K562 (cell line): ENCODE data around the gene EYA2. TPM values are rescaled to one million over a fixed set of nuclear protein-coding genes. Genes with fewer than 3 reads are reported as not detected.
A peak's percentile ranks its signal among the peaks of the same experiment; 100 is the strongest.

Experiments used
- ATAC-seq: fragments of 200-7000 bp; cut with Tn5 transposase; 3 replicates; pipeline ENCODE4 v1.9.1; 2020; ENCODE audit warnings: moderate library complexity
- BruUV-seq: library from RNA; stranded (reverse); fragments of 400-500 nt; replicated peaks from 2 replicates; lab custom pipeline; 2021; lab: Mats Ljungman, UMichigan
- CTCF ChIA-PET: fragments of 300-600 bp; formaldehyde crosslinking; extraction: SDS; loops from one replicate; lab custom pipeline; 2021; ENCODE audit warnings: low intra/inter-chr PET ratio; lab: Yijun Ruan, JAX
- POLR2A ChIA-PET: fragments of 300-600, 350-650 bp; sonication (Branson Sonifier 250); formaldehyde crosslinking; extraction: SDS; loops from one replicate; lab custom pipeline; 2021; ENCODE audit warnings: antibody characterized with exemption, inconsistent platforms; lab: Yijun Ruan, JAX
- DNase-seq, 4 experiments: peaks; one replicate each; pipeline versions ENCODE4 v3.0.0 to v3.0.0-alpha.2; 2011 to 2018; ENCODE audit warnings: low spot score in 3 of 4, mixed read lengths in 3 of 4; ENCODE audit errors: extremely low read depth in 1 of 4
- FAIRE-seq: peaks from 2 replicates; lab custom pipeline; 2011; peaks lifted over from hg19 to GRCh38; lab: Jason Lieb, UNC
- H2AFZ ChIP-seq: 2 replicates; pipeline ENCODE4 v1.6.0; 2011; ENCODE audit warnings: low read depth, low read length, control low read depth, inconsistent platforms
- H3K27ac ChIP-seq: fragments of 200-600 bp; 3 replicates; pipeline ENCODE4 v1.8.0; 2011; ENCODE audit warnings: low read depth, mild to moderate bottlenecking, control low read depth, inconsistent platforms, low read length, moderate library complexity, mixed read lengths; ENCODE audit errors: extremely low read depth
- H3K27me3 ChIP-seq, 2 experiments: fragments of 300-600 bp in 1 of 2; 2 replicates in 1 of 2; 3 replicates in 1 of 2; pipeline versions ENCODE4 v1.6.0 to v1.8.0; 2011; ENCODE audit warnings: inconsistent platforms in 2 of 2, low read length in 2 of 2, mild to moderate bottlenecking in 1 of 2, mixed read lengths in 1 of 2, moderate library complexity in 1 of 2; ENCODE audit not compliant: control insufficient read depth in 2 of 2, insufficient read depth in 2 of 2
- H3K36me3 ChIP-seq: fragments of 300-600 bp; 3 replicates; pipeline ENCODE4 v1.8.0; 2011; ENCODE audit warnings: mild to moderate bottlenecking, low read length, inconsistent platforms; ENCODE audit not compliant: control insufficient read depth, insufficient read depth
- H3K4me1 ChIP-seq, 2 experiments: fragments of 200-600 bp in 1 of 2; replicated peaks in 1 of 2; 2 replicates in 1 of 2; 3 replicates in 1 of 2; pipeline versions ENCODE4 v1.5.1 to v1.8.0; 2011; ENCODE audit warnings: inconsistent platforms in 2 of 2, low read length in 2 of 2, mild to moderate bottlenecking in 1 of 2, mixed read lengths in 1 of 2, moderate library complexity in 1 of 2; ENCODE audit not compliant: control insufficient read depth in 2 of 2, insufficient read depth in 2 of 2
- H3K4me2 ChIP-seq: 2 replicates; pipeline ENCODE4 v1.6.1; 2011; ENCODE audit warnings: low read length, control low read depth, inconsistent platforms, mixed read lengths; ENCODE audit not compliant: insufficient read depth
- H3K4me3 ChIP-seq: fragments of 200-600 bp; sonication (generic), shearing (Covaris generic); 2 replicates; pipeline ENCODE4 v1.5.1; 2016; ENCODE audit warnings: control low read depth, inconsistent platforms
- H3K79me2 ChIP-seq: fragments of 200-600 bp; 3 replicates; pipeline ENCODE4 v1.8.0; 2011; ENCODE audit warnings: low read length, inconsistent platforms; ENCODE audit not compliant: control insufficient read depth, insufficient read depth
- H3K9ac ChIP-seq, 2 experiments: 2 replicates each; pipeline versions ENCODE4 v1.6.0 to v1.6.1; 2011; ENCODE audit warnings: low read depth in 2 of 2, low read length in 2 of 2, control low read depth in 1 of 2, inconsistent platforms in 1 of 2, mild to moderate bottlenecking in 1 of 2, mixed read lengths in 1 of 2; ENCODE audit not compliant: insufficient read depth in 1 of 2
- H3K9me1 ChIP-seq: one replicate; pipeline ENCODE4 v1.6.0; 2011; ENCODE audit warnings: inconsistent platforms, mild to moderate bottlenecking, low read length, moderate library complexity; ENCODE audit not compliant: control insufficient read depth, insufficient read depth
- H3K9me3 ChIP-seq: replicated peaks from 2 replicates; pipeline ENCODE4 v1.5.1; 2011; ENCODE audit warnings: low read depth, low read length, inconsistent platforms; ENCODE audit not compliant: control insufficient read depth, insufficient read depth
- H4K20me1 ChIP-seq: replicated peaks from 2 replicates; pipeline ENCODE4 v1.6.1; 2011; ENCODE audit warnings: low read length, inconsistent platforms, mixed read lengths; ENCODE audit not compliant: control insufficient read depth, insufficient read depth
- ATF3 ChIP-seq, 2 experiments: fragments of 450-650 bp in 1 of 2; sonication (generic) in 1 of 2; formaldehyde crosslinking in 1 of 2; IDR thresholded peaks in 1 of 2; conservative IDR thresholded peaks in 1 of 2; 2 replicates each; pipeline versions ENCODE4 v1.6.1 to v1.8.1; 2016 to 2023; ENCODE audit warnings: mild to moderate bottlenecking in 2 of 2, moderate library complexity in 2 of 2, inconsistent platforms in 1 of 2, missing genetic modification reagents in 1 of 2
- ATF7 ChIP-seq: fragments of 450-650 bp; IDR thresholded peaks from 2 replicates; pipeline ENCODE4 v1.7.1; 2014; ENCODE audit warnings: mild to moderate bottlenecking, moderate library complexity
- CEBPG ChIP-seq, 3 experiments: fragments of 200-800 bp in 1 of 3; sonication (Bioruptor generic) in 1 of 3; sonication (generic) in 1 of 3; formaldehyde crosslinking in 1 of 3; IDR thresholded peaks in 2 of 3; conservative IDR thresholded peaks in 1 of 3; 2 replicates each; pipeline versions ENCODE4 v1.6.1 to v1.8.0; 2016 to 2022; ENCODE audit warnings: missing compliant biosample characterization in 2 of 3, missing genetic modification characterization in 2 of 3, mild to moderate bottlenecking in 1 of 3, missing genetic modification reagents in 1 of 3
- CTBP1 ChIP-seq: fragments of 450-650 bp; IDR thresholded peaks from 2 replicates; pipeline ENCODE4 v1.6.1; 2016; ENCODE audit warnings: borderline replicate concordance
- L3MBTL2 ChIP-seq: fragments of 450-650 bp; IDR thresholded peaks from 2 replicates; pipeline ENCODE4 v1.6.1; 2016; ENCODE audit warnings: mild to moderate bottlenecking, moderate library complexity
- MYC ChIP-seq, 2 experiments: fragments of 250-450 bp in 1 of 2; sonication (Bioruptor Pico) in 1 of 2; IDR thresholded peaks; 2 replicates each; pipeline versions ENCODE4 v1.5.1 to v1.6.1; 2012 to 2021; ENCODE audit warnings: low read depth in 2 of 2, borderline replicate concordance in 1 of 2, improper control_type of control experiment in 1 of 2, low read length in 1 of 2, mild to moderate bottlenecking in 1 of 2, moderate library complexity in 1 of 2
- NFIC ChIP-seq: fragments of 450-650 bp; IDR thresholded peaks from 2 replicates; pipeline ENCODE4 v1.6.1; 2017; ENCODE audit warnings: mild to moderate bottlenecking, inconsistent platforms
- POLR2H ChIP-seq: IDR thresholded peaks from 2 replicates; pipeline ENCODE4 v1.6.1; 2016; ENCODE audit warnings: missing genetic modification characterization, low read depth, mild to moderate bottlenecking, control low read depth, missing compliant biosample characterization, moderate library complexity
- RNF2 ChIP-seq: sonication (generic); IDR thresholded peaks from 2 replicates; pipeline ENCODE4 v1.6.1; 2016
- SIN3A ChIP-seq, 2 experiments: fragments of 150-350 bp in 1 of 2; IDR thresholded peaks; 2 replicates each; pipeline ENCODE4 v1.6.1; 2011 to 2016; ENCODE audit warnings: borderline replicate concordance in 2 of 2, low read depth in 2 of 2, low read length in 2 of 2, mild to moderate bottlenecking in 2 of 2, moderate library complexity in 2 of 2; ENCODE audit not compliant: control insufficient read depth in 1 of 2
- SMAD4 ChIP-seq: fragments of 250-450 bp; sonication (Bioruptor Pico); conservative IDR thresholded peaks from 2 replicates; pipeline ENCODE4 v1.8.0; 2021; ENCODE audit warnings: inconsistent platforms, mild to moderate bottlenecking, moderate library complexity
- TBL1XR1 ChIP-seq, 2 experiments: IDR thresholded peaks; 2 replicates each; pipeline ENCODE4 v1.6.1; 2012; ENCODE audit warnings: improper control_type of control experiment in 2 of 2, low read length in 2 of 2, mild to moderate bottlenecking in 1 of 2
- USF2 ChIP-seq: sonication (generic); formaldehyde crosslinking; IDR thresholded peaks from 2 replicates; pipeline ENCODE4 v1.5.0; 2020; ENCODE audit warnings: missing genetic modification reagents
- ZNF184 ChIP-seq: sonication (generic); formaldehyde crosslinking; IDR thresholded peaks from 2 replicates; pipeline ENCODE4 v1.5.0; 2020; ENCODE audit warnings: missing genetic modification reagents
- ZNF766 ChIP-seq: fragments of 200-800 bp; sonication (Bioruptor generic); conservative IDR thresholded peaks from 2 replicates; pipeline ENCODE4 v1.6.1; 2016; ENCODE audit warnings: missing genetic modification characterization, missing compliant biosample characterization
- WGBS: fragments of 100-300 bp; shearing (Covaris generic); methylation state at CpG from one replicate; pipeline ENCODE4 v1.1.6; 2016; ENCODE audit warnings: low coverage, mixed read lengths; ENCODE audit not compliant: insufficient coverage; ENCODE audit errors: missing lambda C conversion rate; 5-methylcytosine and 5-hydroxymethylcytosine counted together
- in situ Hi-C: fragments of 300-500 bp; cut with MboI; formaldehyde crosslinking; loops from 4 replicates; pipeline ENCODE4 v1.15.0; 2018; ENCODE audit warnings: inconsistent platforms, mixed read lengths
- intact Hi-C: fragments of 100-400 bp; cut with micrococcal nuclease; formaldehyde crosslinking; loops from 2 replicates; pipeline ENCODE4 v1.14.2; 2022
- polyA plus RNA-seq, 8 experiments: library from polyadenylated mRNA; depleted of rRNA in 4 of 8; stranded (reverse) in 5 of 8; unstranded in 3 of 8; fragments of >200 nt; fragmentation: Nextera tagmentation in 2 of 8; fragmentation: Illumina TruSeq in 1 of 8; extraction: Ambion mirVana in 2 of 8; extraction: Trizol in 1 of 8; gene quantifications; 2 replicates each; pipeline versions ENCODE4 v1.2.1 to v1.2.3, GENCODE V29; 2011 to 2014; ENCODE audit warnings: inconsistent platforms in 1 of 8, missing spikeins in 1 of 8
- total RNA-seq, 7 experiments: library from RNA; depleted of rRNA in 6 of 7; stranded (reverse); fragments of >200 nt in 6 of 7; fragmentation: Illumina TruSeq in 2 of 7; extraction: Trizol in 2 of 7; gene quantifications; 2 replicates each; pipeline versions ENCODE4 v1.2.1 to v1.2.3, GENCODE V29; 2011 to 2021; ENCODE audit warnings: low replicate concordance in 1 of 7

The EYA2 gene
- total and polyA plus RNA-seq, 9 of the 15 experiments (the other 6 are each of a cell fraction or from before 2014, with no cell fraction given): 0.03 TPM; not detected in 8

- H3K9me3 ChIP-seq: no peaks in the 10 kb centered on the region
- in situ Hi-C loops: no loop called here
- H2AFZ ChIP-seq: no peak overlapping the region
- no peaks in the 10 kb centered on the region for H3K9me1 ChIP-seq
- no peaks in the 10 kb centered on the region for H3K79me2 ChIP-seq
- H4K20me1 ChIP-seq: no peaks in the 10 kb centered on the region
- no peak overlapping the region for H3K4me2 ChIP-seq
- H3K27me3 ChIP-seq: peaks cover 0 to 24% of the 10 kb centered on the region in 2 experiments; a peak in 2 of 5 replicates
- no peak overlapping the region for H3K27ac ChIP-seq
- intact Hi-C loops: no loop called here
- no peaks in the 10 kb centered on the region; a peak in 1 of 5 replicates for H3K4me1 ChIP-seq
- no peaks in the 10 kb centered on the region for H3K36me3 ChIP-seq
- H3K9ac ChIP-seq: no peak overlapping the region
- DNase-seq (peak in 1 of 4 experiments; percentile 7), ATAC-seq (peak; percentile 55), FAIRE-seq (no peak)
- no TSS peak for BruUV-seq
- H3K4me3 ChIP-seq: no peak overlapping the region
- CTCF ChIA-PET: no interaction called here
- whole genome bisulfite sequencing: 4% methylated on average over 9 of the region's 9 CpGs
- POLR2A ChIA-PET: no interaction called here
- TF ChIP-seq ZNF766 (CRISPR knock-in tag) (0 out of 2 replicates have a peak, but pooled peaks have one; percentile 27), ATF7 (peak; percentile 54), POLR2H (tag) (no peak), TBL1XR1 (IDR thresholded peaks at IDR 0.05; ENCODE audit: low read length in 2 of 2) (no peak), ATF3 (IDR thresholded peaks at IDR 0.05) (peak; percentile 56; the same call in 1 of the 2 replicates), ATF3 (CRISPR knock-in tag; conservative IDR thresholded peaks at IDR 0.05) (no peak), USF2 (CRISPR knock-in tag) (0 out of 2 replicates have a peak, but pooled peaks have one; percentile 20), CTBP1 (peak; percentile 72; the same call in 1 of the 2 replicates), L3MBTL2 (peak; percentile 94), SMAD4 (peak; percentile 25; the same call in 1 of the 2 replicates), SIN3A (IDR thresholded peaks at IDR 0.05; ENCODE audit: borderline replicate concordance in 2 of 2, control insufficient read depth in 1 of 2, low read depth in 2 of 2, low read length in 2 of 2) (no peak), MYC (IDR thresholded peaks at IDR 0.05; ENCODE audit: low read depth, low read length) (peak; percentile 38; the same call in 1 of the 2 replicates), MYC (CRISPR knock-in tag; IDR thresholded peaks at IDR 0.05; ENCODE audit: borderline replicate concordance, low read depth) (no peak), RNF2 (no peak), CEBPG (CRISPR knock-in tag; IDR thresholded peaks at IDR 0.05) (peak; percentile 36; the same call in 1 of the 2 replicates), CEBPG (tag; conservative IDR thresholded peaks at IDR 0.05 in 1 of 2, IDR thresholded peaks at IDR 0.05 in 1 of 2) (peak in 1 of 2 experiments; percentile 58; a peak in 1 of 4 replicates), NFIC (peak; percentile 59), ZNF184 (peak; percentile 80)
These were observed 49.7 kb upstream of the EYA2 start for GRCh38 chr20:46844965-46845364.
